D341Med (cell line): ENCODE measurements around the gene THEMIS.
A peak's percentile ranks its signal among the peaks of the same experiment; 100 is the strongest.
"Not testable (repeated sequence)": the region's sequence is repeated elsewhere in the genome, so short reads cannot be mapped to it uniquely, and the experiment has no call there.

Source experiments
- DNase-seq: peaks from one replicate; pipeline ENCODE4 v3.0.0; 2012; ENCODE audit warnings: low spot score

Gene THEMIS

GRCh38 chr6:127794405-127794804 lies 106.5 kb downstream of the THEMIS start:
- no peak for DNase-seq

- DNase-seq = no peak
These were observed 107.5 kb downstream of the THEMIS start for GRCh38 chr6:127793396-127793795.

- DNase-seq = no peak
These were observed 108.2 kb downstream of the THEMIS start for GRCh38 chr6:127792616-127793015.

GRCh38 chr6:127791779-127792528 lies 108.9 kb downstream of the THEMIS start:
- no peak for DNase-seq

GRCh38 chr6:127790571-127790970 lies 110.3 kb downstream of the THEMIS start:
- no peak for DNase-seq

- DNase-seq = no peak
These were observed 114.7 kb downstream of the THEMIS start for GRCh38 chr6:127786109-127786508.

- no peak for DNase-seq
These were observed 116.4 kb downstream of the THEMIS start for GRCh38 chr6:127784468-127784867.

GRCh38 chr6:127781636-127782272 lies 119.1 kb downstream of the THEMIS start:
- DNase-seq = not testable (repeated sequence)

GRCh38 chr6:127776320-127776719 lies 124.5 kb downstream of the THEMIS start:
- DNase-seq = no peak

GRCh38 chr6:127775371-127775770 lies 125.5 kb downstream of the THEMIS start:
- DNase-seq = no peak

- no peak for DNase-seq
These were observed 132.1 kb downstream of the THEMIS start for GRCh38 chr6:127768745-127769144.

GRCh38 chr6:127768223-127768622 lies 132.6 kb downstream of the THEMIS start:
- no peak for DNase-seq

GRCh38 chr6:127765949-127766348 lies 134.9 kb downstream of the THEMIS start:
- no peak for DNase-seq

- no peak for DNase-seq
These were observed 138.6 kb downstream of the THEMIS start for GRCh38 chr6:127762284-127762683.

GRCh38 chr6:127761084-127761483 lies 139.8 kb downstream of the THEMIS start:
- no peak for DNase-seq

- no peak for DNase-seq
These were observed 151.8 kb downstream of the THEMIS start for GRCh38 chr6:127749095-127749494.

- DNase-seq = no peak
These were observed 152.6 kb downstream of the THEMIS start for GRCh38 chr6:127748290-127748689.

GRCh38 chr6:127738423-127738822 lies 162.4 kb downstream of the THEMIS start:
- no peak for DNase-seq

- no peak for DNase-seq
These were observed 163.1 kb downstream of the THEMIS start for GRCh38 chr6:127737768-127738167.

- peak; percentile 71 for DNase-seq
These were observed 163.8 kb downstream of the THEMIS start for GRCh38 chr6:127737009-127737486.

GRCh38 chr6:127732927-127733326 lies 167.9 kb downstream of the THEMIS start:
- DNase-seq = no peak

- no peak for DNase-seq
These were observed 173.5 kb downstream of the THEMIS start for GRCh38 chr6:127727260-127727953.

GRCh38 chr6:127725821-127726220 lies 175.0 kb downstream of the THEMIS start:
- no peak for DNase-seq
